IPS-18a (cell line): ENCODE data around the gene ZNF687.

Source experiments
- H3K27ac ChIP-seq: one replicate; pipeline ENCODE4 v1.5.1; 2013; ENCODE audit warnings: low read length
- H3K27me3 ChIP-seq: one replicate; pipeline ENCODE4 v1.6.1; 2013; ENCODE audit warnings: mild to moderate bottlenecking, low read length; ENCODE audit not compliant: control insufficient read depth, insufficient read depth
- H3K36me3 ChIP-seq: one replicate; pipeline ENCODE4 v1.6.1; 2013; ENCODE audit warnings: low read depth, low read length; ENCODE audit not compliant: control insufficient read depth
- H3K4me1 ChIP-seq: one replicate; pipeline ENCODE4 v1.6.1; 2013; ENCODE audit warnings: low read depth, low read length; ENCODE audit not compliant: control insufficient read depth
- H3K4me3 ChIP-seq: one replicate; pipeline ENCODE4 v1.5.1; 2013; ENCODE audit warnings: low read length
- H3K9ac ChIP-seq: one replicate; pipeline ENCODE4 v1.6.1; 2013; ENCODE audit warnings: mild to moderate bottlenecking, low read length, moderate library complexity
- H3K9me3 ChIP-seq: one replicate; pipeline ENCODE4 v1.6.1; 2013; ENCODE audit warnings: low read depth, low read length; ENCODE audit not compliant: control insufficient read depth

ZNF687 gene

GRCh38 chr1:151294742-151295462 lies 12.8 kb downstream of the ZNF687 start:
- Histone ChIP-seq H3K27ac (peak overlapping the region; percentile 14), H3K9ac (peak overlapping the region; percentile 8)

GRCh38 chr1:151309811-151310323 lies 27.8 kb downstream of the ZNF687 start:
- Histone ChIP-seq H3K4me1 (no peaks in the 10 kb centered on the region), H3K9ac (no peak overlapping the region), H3K4me3 (no peak overlapping the region), H3K27me3 (no peaks in the 10 kb centered on the region), H3K36me3 (peaks cover 49% of the 10 kb centered on the region), H3K9me3 (no peaks in the 10 kb centered on the region), H3K27ac (no peak overlapping the region)

More at GRCh38 chr1:151294742-151295462, 12.8 kb downstream of the ZNF687 start:
- Histone ChIP-seq H3K9me3 (no peaks in the 10 kb centered on the region), H3K36me3 (peaks cover 51% of the 10 kb centered on the region), H3K4me1 (peaks cover 25% of the 10 kb centered on the region), H3K27me3 (no peaks in the 10 kb centered on the region), H3K4me3 (peak overlapping the region; percentile 2)

GRCh38 chr1:151311011-151311410 lies 28.9 kb downstream of the ZNF687 start:
- no peak overlapping the region for H3K4me3 ChIP-seq
- peaks cover 45% of the 10 kb centered on the region for H3K36me3 ChIP-seq
- H3K4me1 ChIP-seq, result no peaks in the 10 kb centered on the region
- no peaks in the 10 kb centered on the region for H3K9me3 ChIP-seq
- no peaks in the 10 kb centered on the region for H3K27me3 ChIP-seq
- no peak overlapping the region for H3K27ac ChIP-seq
- no peak overlapping the region for H3K9ac ChIP-seq

- Histone ChIP-seq H3K36me3 (peaks cover 38% of the 10 kb centered on the region), H3K4me1 (no peaks in the 10 kb centered on the region), H3K9me3 (no peaks in the 10 kb centered on the region), H3K27ac (no peak overlapping the region), H3K9ac (no peak overlapping the region), H3K27me3 (no peaks in the 10 kb centered on the region), H3K4me3 (no peak overlapping the region)
These were observed 29.7 kb downstream of the ZNF687 start for GRCh38 chr1:151311589-151312331.

GRCh38 chr1:151312411-151312810 lies 30.3 kb downstream of the ZNF687 start:
- no peaks in the 10 kb centered on the region for H3K9me3 ChIP-seq
- H3K4me1 ChIP-seq, result no peaks in the 10 kb centered on the region
- no peak overlapping the region for H3K4me3 ChIP-seq
- no peaks in the 10 kb centered on the region for H3K27me3 ChIP-seq
- peaks cover 32% of the 10 kb centered on the region for H3K36me3 ChIP-seq
- H3K9ac ChIP-seq, result no peak overlapping the region
- H3K27ac ChIP-seq, result no peak overlapping the region

GRCh38 chr1:151312826-151313225 lies 30.7 kb downstream of the ZNF687 start:
- no peak overlapping the region for H3K4me3 ChIP-seq
- peaks cover 29% of the 10 kb centered on the region for H3K36me3 ChIP-seq
- no peak overlapping the region for H3K27ac ChIP-seq
- H3K9me3 ChIP-seq, result no peaks in the 10 kb centered on the region
- H3K4me1 ChIP-seq, result no peaks in the 10 kb centered on the region
- no peaks in the 10 kb centered on the region for H3K27me3 ChIP-seq
- no peak overlapping the region for H3K9ac ChIP-seq

GRCh38 chr1:151313501-151313900 lies 31.4 kb downstream of the ZNF687 start:
- peaks cover 22% of the 10 kb centered on the region for H3K36me3 ChIP-seq
- H3K4me3 ChIP-seq, result no peak overlapping the region
- no peaks in the 10 kb centered on the region for H3K27me3 ChIP-seq
- H3K27ac ChIP-seq, result no peak overlapping the region
- H3K9me3 ChIP-seq, result no peaks in the 10 kb centered on the region
- H3K9ac ChIP-seq, result no peak overlapping the region
- H3K4me1 ChIP-seq, result no peaks in the 10 kb centered on the region

- peaks cover 19% of the 10 kb centered on the region for H3K36me3 ChIP-seq
- H3K9ac ChIP-seq, result no peak overlapping the region
- H3K4me1 ChIP-seq, result no peaks in the 10 kb centered on the region
- no peak overlapping the region for H3K27ac ChIP-seq
- H3K9me3 ChIP-seq, result no peaks in the 10 kb centered on the region
- H3K4me3 ChIP-seq, result no peak overlapping the region
- no peaks in the 10 kb centered on the region for H3K27me3 ChIP-seq
These were observed 32.2 kb downstream of the ZNF687 start for GRCh38 chr1:151314137-151314875.

GRCh38 chr1:151315565-151316235 lies 33.6 kb downstream of the ZNF687 start:
- Histone ChIP-seq H3K4me1 (no peaks in the 10 kb centered on the region), H3K27ac (no peak overlapping the region), H3K9me3 (no peaks in the 10 kb centered on the region), H3K9ac (no peak overlapping the region), H3K4me3 (no peak overlapping the region), H3K36me3 (peaks cover 23% of the 10 kb centered on the region), H3K27me3 (no peaks in the 10 kb centered on the region)

GRCh38 chr1:151318975-151319374 lies 36.9 kb downstream of the ZNF687 start:
- Histone ChIP-seq H3K36me3 (peaks cover 16% of the 10 kb centered on the region), H3K4me1 (no peaks in the 10 kb centered on the region), H3K4me3 (no peak overlapping the region), H3K9ac (no peak overlapping the region), H3K27ac (no peak overlapping the region), H3K27me3 (no peaks in the 10 kb centered on the region), H3K9me3 (no peaks in the 10 kb centered on the region)

GRCh38 chr1:151324390-151324930 lies 42.4 kb downstream of the ZNF687 start:
- H3K27ac ChIP-seq, result no peak overlapping the region
- H3K36me3 ChIP-seq, result peaks cover 13% of the 10 kb centered on the region
- no peaks in the 10 kb centered on the region for H3K27me3 ChIP-seq
- H3K4me3 ChIP-seq, result no peak overlapping the region
- peaks cover 6% of the 10 kb centered on the region for H3K4me1 ChIP-seq
- no peak overlapping the region for H3K9ac ChIP-seq
- H3K9me3 ChIP-seq, result no peaks in the 10 kb centered on the region
